HG03457 (cell line): ENCODE measurements around the gene ARHGEF26.

Experiments
- ATAC-seq: cut with Tn5 transposase; IDR thresholded peaks from one replicate; pipeline ENCODE4 v1.9.1; 2021; ENCODE audit warnings: moderate number of reproducible peaks; ENCODE audit not compliant: unreplicated experiment

The ARHGEF26 gene

GRCh38 chr3:154243353-154243752 is 122.2 kb downstream of the ARHGEF26 start:
- no peak for ATAC-seq

GRCh38 chr3:154244644-154245043 is 123.5 kb downstream of the ARHGEF26 start:
- ATAC-seq, result no peak

- no peak for ATAC-seq
Observed at GRCh38 chr3:154247806-154248415, 126.7 kb downstream of the ARHGEF26 start.

GRCh38 chr3:154250291-154250690 is 129.1 kb downstream of the ARHGEF26 start:
- no peak for ATAC-seq

- no peak for ATAC-seq
Observed at GRCh38 chr3:154251610-154252009, 130.4 kb downstream of the ARHGEF26 start.

GRCh38 chr3:154252759-154253638 is 131.8 kb downstream of the ARHGEF26 start:
- peak; percentile 81 for ATAC-seq

GRCh38 chr3:154254527-154254926 is 133.3 kb downstream of the ARHGEF26 start:
- no peak for ATAC-seq

GRCh38 chr3:154273381-154273780 is 152.2 kb downstream of the ARHGEF26 start:
- no peak for ATAC-seq

GRCh38 chr3:154274348-154274747 is 153.2 kb downstream of the ARHGEF26 start:
- ATAC-seq, result no peak

- ATAC-seq, result no peak
Observed at GRCh38 chr3:154275292-154275691, 154.1 kb downstream of the ARHGEF26 start.

- no peak for ATAC-seq
Observed at GRCh38 chr3:154275965-154276364, 154.8 kb downstream of the ARHGEF26 start.

GRCh38 chr3:154280161-154280560 is 159.0 kb downstream of the ARHGEF26 start:
- no peak for ATAC-seq

GRCh38 chr3:154285221-154285620 is 164.0 kb downstream of the ARHGEF26 start:
- ATAC-seq, result no peak

- ATAC-seq, result no peak
Observed at GRCh38 chr3:154290187-154290586, 169.0 kb downstream of the ARHGEF26 start.

GRCh38 chr3:154294016-154294415 is 172.8 kb downstream of the ARHGEF26 start:
- no peak for ATAC-seq

- no peak for ATAC-seq
Observed at GRCh38 chr3:154301561-154301960, 180.4 kb downstream of the ARHGEF26 start.

- ATAC-seq, result no peak
Observed at GRCh38 chr3:154304116-154304786, 183.1 kb downstream of the ARHGEF26 start.

GRCh38 chr3:154304936-154305335 is 183.7 kb downstream of the ARHGEF26 start:
- peak; percentile 59 for ATAC-seq

- ATAC-seq, result no peak
Observed at GRCh38 chr3:154307363-154307762, 186.2 kb downstream of the ARHGEF26 start.
